T-helper 22 cell (primary cell): ENCODE results near the gene METTL26.

Source experiments
- DNase-seq: peaks from one replicate; pipeline ENCODE4 v3.0.0-alpha.2; 2020; ENCODE audit warnings: low read depth

Gene METTL26

DNA sequence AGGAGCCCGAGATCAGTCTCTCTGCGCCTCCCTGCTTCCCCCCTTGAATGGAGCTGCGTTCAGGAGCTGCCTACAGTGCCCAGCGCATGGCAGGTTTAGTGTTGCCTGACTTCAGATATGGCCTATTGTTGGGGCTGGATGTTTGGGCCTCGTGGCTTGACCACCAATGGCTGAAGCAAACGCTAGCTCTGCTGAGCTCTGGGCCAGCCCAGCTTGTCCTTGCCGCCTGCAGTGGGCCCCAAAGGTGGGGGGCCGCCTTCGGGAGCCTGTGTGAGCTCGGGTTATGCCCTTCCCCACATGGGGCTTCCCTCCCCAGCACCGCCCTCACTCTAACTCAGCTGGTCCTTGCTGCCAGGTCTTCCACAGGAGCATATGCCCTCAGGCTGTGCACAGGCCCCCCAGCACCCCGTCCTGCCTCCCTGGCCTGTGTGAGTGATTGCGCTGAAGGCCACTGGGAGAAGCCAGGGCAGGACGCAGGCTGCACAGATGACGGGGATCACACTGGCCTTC is 2.0 kb upstream of the METTL26 start:
- DNase-seq = no peak

DNA sequence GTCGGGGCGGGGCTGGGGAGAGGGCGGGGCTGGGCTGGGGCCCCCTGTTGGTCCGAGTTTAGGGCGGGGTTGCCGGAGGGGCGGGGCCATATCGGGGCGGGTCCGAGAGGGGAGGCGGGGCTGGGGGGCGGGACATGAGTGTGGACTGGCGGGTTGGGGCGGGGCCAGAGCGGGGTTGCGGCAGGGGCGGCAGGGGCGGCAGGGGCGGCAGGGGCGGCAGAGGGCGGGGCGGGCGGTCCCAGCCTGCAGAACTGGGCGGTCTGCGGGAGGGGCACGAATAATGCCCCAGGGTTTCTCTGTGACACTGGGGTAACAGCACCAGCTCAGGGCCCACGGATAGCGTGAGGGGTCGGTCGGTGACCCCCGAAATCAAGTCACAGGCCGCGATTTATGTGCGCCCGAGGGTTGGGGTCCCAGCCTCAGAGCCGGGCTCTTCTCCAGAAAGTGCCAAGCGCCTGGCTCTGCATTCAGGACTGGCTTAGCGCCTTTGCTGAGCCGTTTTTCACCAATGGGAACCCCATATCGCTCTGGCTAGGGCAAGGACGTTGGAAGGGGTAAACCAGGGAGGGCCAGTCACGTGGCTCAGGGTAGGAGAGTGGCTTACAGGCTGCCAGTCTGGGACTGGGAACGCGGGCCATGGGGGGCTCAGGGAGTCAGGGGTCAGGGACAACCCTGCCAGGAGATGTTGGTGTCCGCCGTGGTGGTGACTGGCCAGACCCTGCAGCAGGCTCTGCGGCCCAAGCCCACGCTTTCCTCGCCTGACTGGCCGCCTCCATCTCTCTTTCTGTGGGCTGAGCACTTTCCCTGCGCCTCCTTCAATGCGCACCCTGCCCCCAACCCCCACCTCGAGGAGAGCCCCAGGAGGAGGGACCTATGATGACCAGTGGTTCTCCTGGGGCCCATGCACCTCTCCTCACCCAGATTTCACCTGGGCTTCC is 1.2 kb upstream of the METTL26 start:
- DNase-seq = peak; percentile 80

DNA sequence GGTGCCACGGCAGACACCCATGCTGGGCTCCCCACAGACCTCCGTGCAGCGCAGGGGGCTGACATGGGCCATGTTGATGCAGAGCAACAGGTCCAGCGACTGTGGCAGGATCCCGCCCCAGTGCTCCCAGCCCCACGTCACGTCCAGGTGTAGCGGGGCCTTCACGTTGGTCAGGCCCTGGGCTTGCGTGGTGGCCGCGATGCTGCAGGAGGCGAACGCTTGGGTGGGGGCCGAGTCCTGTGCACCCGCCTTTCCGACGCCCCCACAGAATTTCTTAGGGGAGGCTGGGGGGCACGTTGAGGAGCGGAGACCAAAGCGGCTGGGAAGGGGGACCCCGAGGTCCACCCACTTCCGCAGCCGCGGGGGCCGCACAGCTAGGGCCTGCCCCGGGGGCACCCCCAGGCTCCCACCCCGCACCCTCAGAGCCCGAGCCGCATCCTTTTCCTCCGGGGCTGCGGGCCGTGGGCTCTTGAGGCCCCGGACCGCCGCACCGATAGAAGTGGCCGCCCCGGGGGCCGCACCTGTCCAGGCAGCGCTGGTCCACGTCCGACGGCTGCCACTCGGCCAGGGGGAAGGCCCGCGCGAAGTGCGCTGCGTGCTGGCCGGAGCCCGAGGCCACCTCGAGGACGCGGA is 416 bp downstream of the METTL26 start:
- no peak for DNase-seq

DNA sequence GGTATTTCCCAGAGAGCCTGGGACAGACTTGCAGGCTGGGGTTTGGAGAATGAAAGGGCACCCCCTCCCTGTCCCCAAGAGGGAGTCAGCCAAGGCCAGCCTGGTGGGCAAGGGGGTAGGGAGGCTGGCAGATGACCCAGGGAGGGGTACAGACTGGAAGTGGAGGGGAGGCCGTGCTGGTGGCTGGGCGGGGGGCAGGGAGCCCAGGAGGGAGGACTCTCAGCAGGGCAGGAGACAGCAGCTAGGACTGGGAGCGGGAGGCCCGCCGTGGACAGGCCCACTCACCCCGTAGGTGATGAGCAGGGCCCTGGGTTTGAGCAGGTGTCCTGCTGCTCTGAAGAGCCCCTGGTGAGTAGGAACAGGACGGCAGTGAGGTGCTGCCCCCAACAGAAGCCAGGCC is 1.1 kb downstream of the METTL26 start:
- DNase-seq = no peak

DNA sequence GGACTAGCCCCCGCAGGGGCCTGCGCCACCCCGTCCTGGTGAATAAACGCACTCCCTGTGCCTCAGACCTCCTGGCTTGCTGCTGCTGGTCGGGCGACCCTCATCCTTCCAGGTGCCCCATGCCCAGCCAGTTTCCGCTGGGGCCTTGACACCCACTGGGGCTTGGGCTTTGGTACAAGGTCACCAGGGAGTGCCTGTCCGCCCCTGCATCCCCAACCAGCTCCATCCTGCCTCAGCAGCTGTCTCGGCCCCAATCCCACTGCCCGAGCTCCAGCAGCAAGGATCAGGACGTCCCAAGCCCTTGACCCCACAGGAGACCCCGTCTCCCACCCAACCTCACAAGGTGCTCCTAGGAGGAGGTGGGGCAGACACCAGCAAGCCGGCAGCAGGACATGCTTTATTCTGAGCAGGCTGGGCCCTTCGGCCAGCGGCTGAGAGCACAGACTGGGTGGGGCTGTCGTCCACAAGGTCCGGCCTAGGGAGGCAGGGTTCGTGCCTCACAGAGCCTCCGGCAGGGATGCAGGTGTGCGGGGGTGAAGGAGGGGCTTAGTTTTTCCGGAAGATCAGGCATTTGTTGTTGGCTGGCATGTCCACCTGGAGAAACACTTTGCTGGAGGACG is 1.9 kb downstream of the METTL26 start:
- DNase-seq = no peak

DNA sequence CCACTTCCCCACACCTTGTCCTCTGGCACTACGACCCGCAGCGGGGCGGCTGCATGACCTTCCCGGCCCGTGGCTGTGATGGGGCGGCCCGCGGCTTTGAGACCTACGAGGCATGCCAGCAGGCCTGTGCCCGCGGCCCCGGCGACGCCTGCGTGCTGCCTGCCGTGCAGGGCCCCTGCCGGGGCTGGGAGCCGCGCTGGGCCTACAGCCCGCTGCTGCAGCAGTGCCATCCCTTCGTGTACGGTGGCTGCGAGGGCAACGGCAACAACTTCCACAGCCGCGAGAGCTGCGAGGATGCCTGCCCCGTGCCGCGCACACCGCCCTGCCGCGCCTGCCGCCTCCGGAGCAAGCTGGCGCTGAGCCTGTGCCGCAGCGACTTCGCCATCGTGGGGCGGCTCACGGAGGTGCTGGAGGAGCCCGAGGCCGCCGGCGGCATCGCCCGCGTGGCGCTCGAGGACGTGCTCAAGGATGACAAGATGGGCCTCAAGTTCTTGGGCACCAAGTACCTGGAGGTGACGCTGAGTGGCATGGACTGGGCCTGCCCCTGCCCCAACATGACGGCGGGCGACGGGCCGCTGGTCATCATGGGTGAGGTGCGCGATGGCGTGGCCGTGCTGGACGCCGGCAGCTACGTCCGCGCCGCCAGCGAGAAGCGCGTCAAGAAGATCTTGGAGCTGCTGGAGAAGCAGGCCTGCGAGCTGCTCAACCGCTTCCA is 2.6 kb downstream of the METTL26 start:
- no peak for DNase-seq

DNA sequence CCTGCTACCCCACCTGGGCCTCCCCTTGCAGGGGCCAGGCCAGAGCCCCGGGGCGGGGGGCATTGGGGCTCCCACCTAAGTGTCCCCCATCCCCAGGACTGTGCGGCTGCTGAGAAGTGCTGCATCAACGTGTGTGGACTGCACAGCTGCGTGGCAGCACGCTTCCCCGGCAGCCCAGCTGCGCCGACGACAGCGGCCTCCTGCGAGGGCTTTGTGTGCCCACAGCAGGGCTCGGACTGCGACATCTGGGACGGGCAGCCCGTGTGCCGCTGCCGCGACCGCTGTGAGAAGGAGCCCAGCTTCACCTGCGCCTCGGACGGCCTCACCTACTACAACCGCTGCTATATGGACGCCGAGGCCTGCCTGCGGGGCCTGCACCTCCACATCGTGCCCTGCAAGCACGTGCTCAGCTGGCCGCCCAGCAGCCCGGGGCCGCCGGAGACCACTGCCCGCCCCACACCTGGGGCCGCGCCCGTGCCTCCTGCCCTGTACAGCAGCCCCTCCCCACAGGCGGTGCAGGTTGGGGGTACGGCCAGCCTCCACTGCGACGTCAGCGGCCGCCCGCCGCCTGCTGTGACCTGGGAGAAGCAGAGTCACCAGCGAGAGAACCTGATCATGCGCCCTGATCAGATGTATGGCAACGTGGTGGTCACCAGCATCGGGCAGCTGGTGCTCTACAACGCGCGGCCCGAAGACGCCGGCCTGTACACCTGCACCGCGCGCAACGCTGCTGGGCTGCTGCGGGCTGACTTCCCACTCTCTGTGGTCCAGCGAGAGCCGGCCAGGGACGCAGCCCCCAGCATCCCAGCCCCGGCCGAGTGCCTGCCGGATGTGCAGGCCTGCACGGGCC is 3.4 kb downstream of the METTL26 start:
- no peak for DNase-seq

DNA sequence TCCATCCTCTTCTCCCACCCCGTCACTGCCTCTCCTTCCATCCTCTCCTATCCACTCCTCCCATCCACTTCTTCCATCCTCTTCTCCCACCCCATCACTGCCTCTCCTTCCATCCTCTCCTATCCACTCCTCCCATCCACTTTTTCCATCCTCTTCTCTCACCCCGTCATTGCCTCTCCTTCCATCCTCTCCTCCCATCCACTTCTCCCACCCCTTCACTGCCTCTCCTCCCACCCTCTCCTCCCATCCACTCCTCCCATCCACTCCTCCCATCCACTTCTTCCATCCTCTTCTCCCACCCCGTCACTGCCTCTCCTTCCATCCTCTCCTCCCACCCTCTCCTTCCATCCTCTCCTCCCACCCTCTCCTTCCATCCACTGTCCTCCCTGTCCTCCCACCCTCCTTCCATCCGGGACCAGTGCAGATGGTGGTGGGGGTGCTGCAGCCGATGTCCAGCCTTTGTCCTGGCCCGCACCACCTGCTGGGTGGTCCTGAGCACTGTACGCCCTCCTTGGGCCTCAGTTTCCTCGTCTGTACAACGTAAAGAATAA is 4.2 kb downstream of the METTL26 start:
- DNase-seq = no peak

DNA sequence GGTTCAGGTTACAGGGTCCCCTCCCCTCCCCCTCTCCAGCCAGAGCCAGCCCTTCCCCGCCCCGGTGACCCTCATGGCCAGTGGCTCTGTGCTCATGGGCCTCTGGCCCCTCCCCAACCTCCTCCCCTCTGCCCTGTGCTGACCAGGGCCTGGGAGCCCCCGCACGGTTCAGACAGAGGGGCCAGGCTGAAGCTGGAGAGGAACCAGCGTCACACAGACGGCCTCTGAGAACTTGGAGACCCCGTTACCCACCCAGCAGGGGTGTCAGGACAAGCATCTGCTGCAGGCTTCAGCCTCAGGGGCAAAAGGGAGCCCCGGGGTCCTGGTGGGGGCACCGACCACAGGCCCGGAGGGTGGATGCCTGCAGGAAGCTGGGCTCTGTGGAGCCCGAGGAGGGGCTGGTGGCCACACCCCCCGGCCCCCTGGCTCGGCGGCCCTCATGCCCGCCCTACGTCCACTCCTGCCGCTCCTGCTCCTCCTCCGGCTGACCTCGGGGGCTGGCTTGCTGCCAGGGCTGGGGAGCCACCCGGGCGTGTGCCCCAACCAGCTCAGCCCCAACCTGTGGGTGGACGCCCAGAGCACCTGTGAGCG is 5.2 kb downstream of the METTL26 start, which contains the start of gene WFIKKN1:
WFIKKN1 (plus strand) TSS at position 171 of the 591 bp plus-strand sequence; CDS start at position 440, 269 bp downstream.
- no peak for DNase-seq

DNA sequence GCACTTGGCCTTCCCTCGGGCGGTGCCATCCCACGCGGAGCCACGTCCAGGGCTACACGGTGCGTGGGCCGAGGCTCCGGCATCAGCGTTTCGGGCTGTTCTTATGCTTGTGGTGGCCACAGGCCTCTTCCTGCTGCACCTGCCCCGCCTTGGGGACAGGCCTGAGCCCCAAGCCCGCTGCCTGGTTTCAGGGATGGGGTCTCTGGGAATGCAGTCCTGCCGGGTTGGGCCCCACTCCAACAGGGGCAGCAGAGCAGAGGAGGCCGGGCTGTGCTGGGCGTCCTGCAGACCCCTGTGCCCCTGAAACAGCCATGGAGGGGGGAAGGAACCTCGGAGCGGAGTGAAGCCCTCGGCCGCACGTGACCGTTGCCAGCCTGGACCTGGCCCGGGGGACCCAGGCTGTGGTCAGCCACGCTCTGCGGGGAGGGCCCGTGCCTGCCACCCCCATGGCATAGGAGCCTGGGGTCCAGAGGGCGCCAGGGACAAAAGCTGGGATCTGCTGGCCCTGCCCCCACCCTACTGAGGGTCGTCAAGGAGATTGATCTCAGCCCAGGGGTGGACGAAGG is 5.8 kb downstream of the METTL26 start:
- no peak for DNase-seq

DNA sequence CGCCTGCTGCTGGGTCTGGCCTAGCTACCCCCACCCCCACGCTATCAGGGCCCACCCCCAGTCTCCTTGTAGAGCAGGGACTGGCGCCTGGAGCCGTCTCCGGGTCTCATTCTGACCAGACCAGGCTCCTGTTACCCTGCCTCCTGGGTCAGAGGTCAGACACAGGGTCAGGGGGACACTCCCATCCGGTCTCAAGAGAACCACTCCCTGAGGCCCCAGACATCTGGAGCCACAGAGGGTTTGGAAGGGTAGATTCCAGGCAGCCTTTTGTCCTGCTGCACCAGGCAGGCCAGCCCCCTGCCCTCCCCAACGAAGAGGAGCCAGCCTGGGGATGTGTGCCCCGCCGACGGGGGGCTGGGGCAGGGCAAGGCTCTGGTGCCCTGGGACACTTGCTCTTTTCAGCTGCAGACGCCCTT is 6.3 kb downstream of the METTL26 start:
- no peak for DNase-seq

DNA sequence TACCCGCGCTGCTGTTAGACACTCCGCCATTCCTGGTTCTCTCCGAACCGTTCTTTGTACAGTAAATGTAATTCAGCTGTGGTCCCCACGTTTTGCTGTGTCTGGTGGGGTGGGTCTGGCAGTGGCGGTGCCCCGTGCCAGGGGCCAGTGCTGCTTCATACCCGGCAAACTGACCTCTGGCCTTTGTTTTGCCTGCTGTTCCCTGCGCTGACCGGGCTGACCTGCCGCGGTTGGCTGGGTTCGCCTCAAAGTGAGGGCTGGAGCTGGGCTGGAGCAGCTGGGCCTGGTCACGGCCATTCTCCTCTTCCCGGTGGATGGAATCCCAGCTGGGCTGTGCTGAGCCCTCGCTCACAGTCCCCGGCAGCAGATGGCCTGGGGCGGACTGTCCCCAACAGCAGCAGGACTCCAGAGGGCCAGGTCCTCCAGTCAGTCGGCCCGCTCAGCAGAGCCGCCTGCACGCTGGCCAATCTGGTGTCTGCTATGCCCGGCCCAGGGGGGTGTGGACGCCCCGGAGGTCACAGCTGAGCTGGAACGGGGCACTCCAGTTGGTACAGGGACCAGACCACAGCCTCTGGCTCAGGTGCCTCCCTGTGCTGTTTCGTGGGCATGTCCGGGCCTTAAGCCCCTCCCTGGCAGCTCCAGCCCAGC is 6.8 kb downstream of the METTL26 start:
- DNase-seq = no peak

DNA sequence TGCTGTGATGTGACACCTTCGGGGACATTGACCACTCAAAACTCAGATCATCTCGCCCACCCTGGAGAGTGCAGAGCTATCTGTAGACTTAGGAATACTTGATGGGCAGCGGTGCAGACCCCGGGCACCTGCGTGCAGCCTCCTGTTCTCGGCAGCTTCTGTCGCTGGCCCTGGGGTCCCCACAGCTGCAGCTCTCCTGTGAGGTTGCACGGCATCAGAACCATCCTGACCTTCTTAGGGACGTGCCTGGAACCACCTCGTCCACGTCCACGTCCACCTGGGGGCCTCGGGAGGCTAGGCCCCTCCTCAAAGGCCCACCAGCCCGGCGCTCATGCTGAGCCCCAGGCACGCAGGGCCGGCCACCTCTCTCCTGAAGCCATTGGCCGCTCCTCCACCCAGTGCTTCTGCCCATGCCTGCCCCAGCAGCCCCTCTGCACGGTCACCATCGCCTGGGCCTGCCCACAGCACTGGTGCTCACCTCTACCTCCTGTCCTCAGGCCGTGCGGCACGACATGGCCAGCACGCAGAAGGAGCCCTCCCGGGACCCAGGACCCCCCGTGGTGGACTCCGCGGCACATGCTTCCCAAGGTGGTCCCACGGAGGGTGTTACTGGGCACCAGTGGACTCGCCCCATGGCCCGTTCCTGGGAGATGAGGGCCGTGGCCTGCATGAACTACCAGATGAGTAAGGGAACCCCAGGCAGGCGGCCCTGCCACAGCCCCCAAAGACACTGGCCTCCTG is 7.6 kb downstream of the METTL26 start:
- no peak for DNase-seq

DNA sequence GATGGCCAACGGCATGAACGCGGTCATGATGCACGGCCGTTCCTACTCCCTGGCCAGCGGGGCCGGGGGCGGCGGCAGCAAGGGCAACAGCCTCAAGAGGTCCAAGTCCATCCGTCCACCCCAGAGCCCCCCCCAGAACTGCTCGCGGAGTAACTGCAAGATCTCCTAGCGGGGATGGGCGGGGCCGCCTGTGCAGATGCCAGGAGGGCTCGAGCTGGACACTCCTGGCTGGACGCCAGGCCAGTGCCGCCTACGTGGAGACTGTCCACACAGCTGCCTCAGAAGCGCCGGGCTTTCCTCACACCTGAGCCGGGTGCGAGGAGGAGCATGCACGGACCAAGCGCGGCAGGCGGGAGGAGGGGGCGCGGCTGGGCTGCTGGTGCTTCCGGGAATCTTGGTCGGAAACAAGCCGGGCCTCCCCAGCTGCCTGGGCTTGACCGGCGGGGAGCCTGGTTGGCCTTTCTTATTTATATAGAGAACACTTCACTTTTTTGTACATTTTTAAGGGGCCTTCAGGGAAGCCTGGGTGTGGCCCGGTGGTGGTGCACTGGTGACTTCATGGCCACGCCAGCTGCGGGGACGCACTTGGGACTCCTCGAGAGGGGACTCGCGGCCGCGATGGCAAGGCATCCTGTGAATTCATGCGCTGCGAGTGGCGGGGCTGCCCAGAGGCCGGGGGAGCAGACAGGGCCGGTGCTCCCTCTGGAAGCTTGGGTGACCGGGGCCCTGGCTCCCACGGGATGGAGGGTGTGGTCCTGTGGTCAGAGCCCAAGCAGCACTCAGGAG is 8.5 kb downstream of the METTL26 start:
- DNase-seq = no peak

DNA sequence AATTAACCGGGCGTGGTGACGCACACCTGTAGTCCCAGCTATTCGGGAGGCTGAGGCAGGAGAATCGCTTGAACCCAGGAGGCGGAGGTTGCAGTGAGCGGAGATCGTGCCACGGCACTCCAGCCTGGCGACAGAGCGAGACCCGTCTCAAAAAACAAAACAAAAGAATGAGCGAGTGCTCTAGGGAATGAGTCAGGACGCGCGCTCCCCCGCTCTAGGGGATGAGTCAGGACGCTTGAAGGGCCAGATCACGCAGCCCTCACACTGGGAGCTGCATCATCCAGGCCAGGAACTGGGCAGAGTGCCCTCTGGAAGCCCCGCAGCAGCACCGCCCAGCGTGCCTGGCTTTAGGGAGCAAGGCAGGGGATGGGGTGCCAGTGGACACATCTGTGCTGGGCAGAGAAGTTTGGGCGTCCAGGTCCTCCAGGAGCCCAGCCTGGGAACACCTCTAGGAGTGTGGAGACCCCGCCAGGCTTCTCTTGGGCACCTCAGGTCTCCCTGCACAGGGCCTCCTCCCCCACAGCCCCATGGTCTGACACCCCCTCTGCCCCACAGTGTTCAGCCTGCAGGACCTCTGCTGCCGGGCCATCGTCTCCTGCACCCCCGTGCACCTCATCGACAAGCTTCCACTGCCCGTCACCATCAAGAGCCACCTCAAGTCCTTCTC is 9.2 kb downstream of the METTL26 start:
- no peak for DNase-seq

DNA sequence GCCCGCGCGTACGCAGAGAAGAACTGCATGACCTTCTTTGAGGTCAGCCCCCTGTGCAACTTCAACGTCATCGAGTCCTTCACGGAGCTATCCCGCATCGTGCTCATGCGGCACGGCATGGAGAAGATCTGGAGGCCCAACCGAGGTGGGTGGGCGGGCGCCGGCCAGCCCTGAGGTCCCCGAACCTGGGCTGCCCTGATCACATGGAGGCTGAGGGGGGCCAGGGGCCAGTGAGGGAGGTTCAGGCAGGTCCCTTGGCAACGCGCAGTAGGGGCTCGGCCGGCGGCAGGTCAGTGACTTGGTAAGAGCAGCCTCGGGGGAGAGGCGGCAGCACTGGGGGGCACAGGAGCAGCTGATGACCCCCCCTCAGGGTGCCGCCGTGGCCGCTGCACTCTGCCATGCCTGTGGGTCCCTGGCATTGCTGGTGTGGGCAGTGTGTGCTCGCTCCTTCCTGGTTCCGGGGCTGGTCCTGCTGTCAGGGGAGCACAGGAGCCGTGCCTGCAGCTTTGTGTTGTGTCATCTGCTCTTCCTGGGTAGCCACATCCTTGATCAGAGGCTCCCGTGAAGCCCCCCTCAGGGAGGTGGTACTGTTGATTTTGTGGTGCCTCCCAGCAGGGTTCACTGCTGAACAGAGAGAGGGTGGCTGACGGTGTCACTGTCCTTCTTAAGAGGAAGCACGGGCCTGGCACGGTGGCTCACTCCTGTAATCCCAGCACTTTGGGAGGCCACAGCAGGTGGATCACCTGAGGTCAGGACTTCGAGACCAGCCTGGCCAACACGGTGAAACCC is 9.9 kb downstream of the METTL26 start:
- no peak for DNase-seq
